HepG2 (cell line): ENCODE results near the gene NR2C1.

ENCODE experiments used
- BRCA1 ChIP-seq: sonication (generic); formaldehyde crosslinking; IDR thresholded peaks from 2 replicates; pipeline ENCODE4 v1.4.0; 2020; ENCODE audit warnings: missing genetic modification reagents
- JUN ChIP-seq: sonication (generic); formaldehyde crosslinking; IDR thresholded peaks from 2 replicates; pipeline ENCODE4 v1.4.0; 2020; ENCODE audit warnings: mild to moderate bottlenecking, missing genetic modification reagents
- SMAD1 ChIP-seq: sonication (generic); formaldehyde crosslinking; IDR thresholded peaks from 2 replicates; pipeline ENCODE4 v1.4.0; 2020; ENCODE audit warnings: missing genetic modification reagents, low read depth, mild to moderate bottlenecking, borderline replicate concordance
- SMC3 ChIP-seq: IDR thresholded peaks from 2 replicates; pipeline ENCODE4 v1.6.1; 2011; ENCODE audit warnings: low read length, improper control_type of control experiment
- ZKSCAN1 ChIP-seq: fragments of 150-350 bp; IDR thresholded peaks from 2 replicates; pipeline ENCODE4 v1.6.1; 2014; ENCODE audit warnings: low read length
- ZNF101 ChIP-seq: sonication (generic); formaldehyde crosslinking; IDR thresholded peaks from 2 replicates; pipeline ENCODE4 v1.4.0; 2020; ENCODE audit warnings: mild to moderate bottlenecking, low read depth, missing genetic modification reagents, borderline replicate concordance
- ZNF775 ChIP-seq: sonication (generic); formaldehyde crosslinking; IDR thresholded peaks from 2 replicates; pipeline ENCODE4 v1.4.0; 2020; ENCODE audit warnings: missing genetic modification reagents, mild to moderate bottlenecking, moderate library complexity, borderline replicate concordance
- TF ChIP-seq, protein P1 (sequence below): sonication (generic); formaldehyde crosslinking; IDR thresholded peaks from 2 replicates; pipeline ENCODE4 v1.5.0; 2020; ENCODE audit warnings: mild to moderate bottlenecking, missing genetic modification reagents, moderate library complexity

DNA sequence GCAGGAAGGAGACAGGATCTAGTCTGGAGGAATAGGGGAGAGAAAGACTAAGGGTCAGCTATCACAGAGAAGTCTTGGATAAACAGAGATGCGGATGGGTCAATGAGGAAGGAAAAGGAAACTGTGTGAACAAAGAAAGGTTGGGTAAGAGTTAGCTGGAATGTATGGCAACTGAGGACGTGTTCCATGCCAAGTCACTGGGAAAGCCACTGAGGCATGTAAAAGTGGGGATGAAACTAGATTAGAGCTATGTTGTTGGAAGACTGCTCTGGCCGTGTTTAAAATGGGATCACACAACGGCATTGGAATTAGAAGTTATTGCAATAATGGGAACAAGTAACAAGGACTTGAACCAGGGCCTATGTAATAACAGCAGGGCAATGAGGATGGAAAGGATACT is 3.9 kb upstream of the NR2C1 start:
- TF ChIP-seq ZKSCAN1 (no peak), SMC3 (no peak), SMAD1 (no peak), BRCA1 (CRISPR knock-in tag) (no peak), ZNF101 (CRISPR knock-in tag) (no peak), JUN (CRISPR knock-in tag) (no peak), ZNF775 (no peak)
- TF ChIP-seq, protein P1, sequence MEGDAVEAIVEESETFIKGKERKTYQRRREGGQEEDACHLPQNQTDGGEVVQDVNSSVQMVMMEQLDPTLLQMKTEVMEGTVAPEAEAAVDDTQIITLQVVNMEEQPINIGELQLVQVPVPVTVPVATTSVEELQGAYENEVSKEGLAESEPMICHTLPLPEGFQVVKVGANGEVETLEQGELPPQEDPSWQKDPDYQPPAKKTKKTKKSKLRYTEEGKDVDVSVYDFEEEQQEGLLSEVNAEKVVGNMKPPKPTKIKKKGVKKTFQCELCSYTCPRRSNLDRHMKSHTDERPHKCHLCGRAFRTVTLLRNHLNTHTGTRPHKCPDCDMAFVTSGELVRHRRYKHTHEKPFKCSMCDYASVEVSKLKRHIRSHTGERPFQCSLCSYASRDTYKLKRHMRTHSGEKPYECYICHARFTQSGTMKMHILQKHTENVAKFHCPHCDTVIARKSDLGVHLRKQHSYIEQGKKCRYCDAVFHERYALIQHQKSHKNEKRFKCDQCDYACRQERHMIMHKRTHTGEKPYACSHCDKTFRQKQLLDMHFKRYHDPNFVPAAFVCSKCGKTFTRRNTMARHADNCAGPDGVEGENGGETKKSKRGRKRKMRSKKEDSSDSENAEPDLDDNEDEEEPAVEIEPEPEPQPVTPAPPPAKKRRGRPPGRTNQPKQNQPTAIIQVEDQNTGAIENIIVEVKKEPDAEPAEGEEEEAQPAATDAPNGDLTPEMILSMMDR (CRISPR knock-in tag), result no peak
